ENCODE data around the gene PSRC1. TPM values are rescaled to one million over a fixed set of nuclear protein-coding genes. Genes with fewer than 3 reads are reported as not detected.

The PSRC1 gene
- total RNA-seq, 2 donors from 2014 or later, result 2.4 to 2.5 TPM

DNA sequence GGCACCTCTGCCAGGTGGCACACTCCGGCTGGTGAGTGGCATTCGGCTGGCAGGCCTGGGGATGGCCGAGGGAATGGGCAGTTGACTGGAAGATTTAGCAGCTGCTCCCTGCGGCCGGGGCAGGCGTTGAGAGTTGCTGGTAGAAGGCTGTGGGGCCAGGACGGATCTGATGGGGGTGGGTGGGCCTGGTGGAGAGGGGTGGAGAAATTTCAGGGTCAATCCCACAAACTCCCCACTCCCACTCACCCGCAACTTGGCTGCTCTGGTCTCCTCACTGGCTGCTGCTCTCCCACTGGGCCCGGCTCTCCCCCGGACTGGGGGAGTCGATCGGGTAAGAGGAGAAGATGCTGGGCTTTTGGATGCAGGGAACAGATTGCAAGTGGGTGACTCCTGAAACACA is 2.1 kb downstream of the PSRC1 start:
- TF ChIP-seq, protein P1, sequence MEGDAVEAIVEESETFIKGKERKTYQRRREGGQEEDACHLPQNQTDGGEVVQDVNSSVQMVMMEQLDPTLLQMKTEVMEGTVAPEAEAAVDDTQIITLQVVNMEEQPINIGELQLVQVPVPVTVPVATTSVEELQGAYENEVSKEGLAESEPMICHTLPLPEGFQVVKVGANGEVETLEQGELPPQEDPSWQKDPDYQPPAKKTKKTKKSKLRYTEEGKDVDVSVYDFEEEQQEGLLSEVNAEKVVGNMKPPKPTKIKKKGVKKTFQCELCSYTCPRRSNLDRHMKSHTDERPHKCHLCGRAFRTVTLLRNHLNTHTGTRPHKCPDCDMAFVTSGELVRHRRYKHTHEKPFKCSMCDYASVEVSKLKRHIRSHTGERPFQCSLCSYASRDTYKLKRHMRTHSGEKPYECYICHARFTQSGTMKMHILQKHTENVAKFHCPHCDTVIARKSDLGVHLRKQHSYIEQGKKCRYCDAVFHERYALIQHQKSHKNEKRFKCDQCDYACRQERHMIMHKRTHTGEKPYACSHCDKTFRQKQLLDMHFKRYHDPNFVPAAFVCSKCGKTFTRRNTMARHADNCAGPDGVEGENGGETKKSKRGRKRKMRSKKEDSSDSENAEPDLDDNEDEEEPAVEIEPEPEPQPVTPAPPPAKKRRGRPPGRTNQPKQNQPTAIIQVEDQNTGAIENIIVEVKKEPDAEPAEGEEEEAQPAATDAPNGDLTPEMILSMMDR (IDR thresholded peaks at IDR 0.05), result no peak
- Histone ChIP-seq H3K4me3 (no peak overlapping the region), H3K4me1 (ENCODE audit: control insufficient read depth in 1 of 2, low read depth in 2 of 2) (peaks cover 12 to 35% of the 10 kb centered on the region in 2 donors), H3K27me3 (replicated peaks; ENCODE audit: insufficient read depth) (no peaks in the 10 kb centered on the region), H3K9me3 (no peaks in the 10 kb centered on the region), H3K36me3 (no peaks in the 10 kb centered on the region), H3K27ac (no peak overlapping the region)
- DNase-seq (ENCODE audit: low spot score) (no peak), ATAC-seq (ENCODE audit: insufficient number of reproducible peaks, low FRiP score, low read depth) (no peak)

DNA sequence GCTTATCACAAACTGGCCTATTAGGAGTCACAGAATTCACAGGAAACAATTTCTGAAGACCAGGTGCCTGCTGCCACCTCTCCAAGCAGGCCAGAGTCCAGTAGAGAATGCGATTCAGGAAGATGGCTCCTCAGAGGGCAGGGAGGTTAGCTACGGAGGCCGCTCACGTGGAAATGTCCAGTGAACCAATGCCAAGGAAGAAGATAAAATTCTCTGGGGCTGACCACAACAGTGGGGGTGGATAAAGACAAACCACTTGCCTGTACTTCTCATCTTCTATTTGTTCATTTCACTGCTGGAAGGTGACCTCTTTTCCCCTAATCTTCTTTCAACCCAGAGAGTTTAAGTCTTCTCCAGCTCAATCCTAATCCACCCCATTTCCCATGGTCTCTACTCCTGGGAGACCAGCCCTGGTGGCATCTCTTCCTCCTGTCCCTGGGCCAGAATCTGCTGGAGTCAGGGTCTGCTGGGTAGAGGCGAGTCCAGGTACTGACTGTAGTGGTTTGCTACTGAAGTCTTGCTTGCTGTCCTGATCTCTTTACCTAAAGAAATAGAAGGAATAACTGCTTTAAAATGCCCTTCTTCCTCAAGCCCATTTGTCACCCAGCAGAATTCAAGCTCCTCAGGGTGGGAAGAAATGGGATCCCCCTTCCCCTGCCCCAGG is 3.2 kb downstream of the PSRC1 start:
- TF ChIP-seq, protein P1 (IDR thresholded peaks at IDR 0.05), result no peak
- H3K36me3 ChIP-seq, result no peaks in the 10 kb centered on the region
- H3K27ac ChIP-seq, result no peak overlapping the region
- peaks cover 12 to 44% of the 10 kb centered on the region in 2 donors for H3K4me1 ChIP-seq (ENCODE audit: control insufficient read depth in 1 of 2, low read depth in 2 of 2)
- no peak overlapping the region for H3K4me3 ChIP-seq
- ATAC-seq (ENCODE audit: insufficient number of reproducible peaks, low FRiP score, low read depth) (no peak), DNase-seq (ENCODE audit: low spot score) (no peak)
- H3K9me3 ChIP-seq, result no peaks in the 10 kb centered on the region
- H3K27me3 ChIP-seq (replicated peaks; ENCODE audit: insufficient read depth), result no peaks in the 10 kb centered on the region

DNA sequence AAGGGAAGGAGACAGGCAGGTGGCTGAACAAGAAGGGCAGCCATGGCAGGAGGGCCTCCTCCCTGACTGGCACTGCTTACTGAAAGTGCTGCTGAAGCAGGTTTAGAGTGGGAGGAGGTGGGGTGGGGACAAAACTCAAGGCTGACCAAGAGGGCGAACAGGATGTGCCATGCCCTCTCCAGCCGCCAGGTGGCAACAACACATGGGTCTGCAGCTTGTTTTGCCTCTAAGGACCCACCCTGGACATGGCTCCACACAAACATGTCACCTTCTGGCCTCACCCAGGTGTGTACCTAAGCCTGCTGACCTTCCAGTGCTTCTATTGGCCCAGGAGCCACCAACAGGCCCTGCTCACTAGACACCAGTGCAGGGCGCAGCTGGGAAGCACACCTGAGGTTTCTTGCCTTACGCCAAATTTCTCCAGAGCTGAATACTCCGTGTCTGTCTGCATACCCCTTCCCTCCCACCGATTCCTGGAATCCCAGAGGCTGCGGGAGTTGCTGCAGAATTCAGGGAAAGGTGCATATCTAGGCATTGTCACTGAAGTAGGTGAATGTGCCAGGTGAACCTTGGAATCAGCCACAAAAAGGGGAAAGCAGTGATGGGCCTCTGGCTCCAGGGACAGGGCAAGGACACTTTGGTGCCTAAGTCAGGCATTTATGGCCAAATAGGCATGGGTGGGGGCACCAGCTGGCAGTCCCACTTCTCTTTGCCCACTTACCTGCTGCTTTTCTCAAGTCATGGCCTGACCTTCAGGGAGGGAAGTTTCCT is 5.3 kb downstream of the PSRC1 start:
- Histone ChIP-seq H3K27ac (no peak overlapping the region), H3K4me1 (ENCODE audit: control insufficient read depth in 1 of 2, low read depth in 2 of 2) (peaks cover 11 to 37% of the 10 kb centered on the region in 2 donors), H3K27me3 (replicated peaks; ENCODE audit: insufficient read depth) (no peaks in the 10 kb centered on the region), H3K9me3 (no peaks in the 10 kb centered on the region), H3K4me3 (no peak overlapping the region), H3K36me3 (no peaks in the 10 kb centered on the region)
- TF ChIP-seq, protein P1 (IDR thresholded peaks at IDR 0.05), result peak; percentile 92
- ATAC-seq (ENCODE audit: insufficient number of reproducible peaks, low FRiP score, low read depth) (no peak), DNase-seq (ENCODE audit: low spot score) (peak; percentile 39)

DNA sequence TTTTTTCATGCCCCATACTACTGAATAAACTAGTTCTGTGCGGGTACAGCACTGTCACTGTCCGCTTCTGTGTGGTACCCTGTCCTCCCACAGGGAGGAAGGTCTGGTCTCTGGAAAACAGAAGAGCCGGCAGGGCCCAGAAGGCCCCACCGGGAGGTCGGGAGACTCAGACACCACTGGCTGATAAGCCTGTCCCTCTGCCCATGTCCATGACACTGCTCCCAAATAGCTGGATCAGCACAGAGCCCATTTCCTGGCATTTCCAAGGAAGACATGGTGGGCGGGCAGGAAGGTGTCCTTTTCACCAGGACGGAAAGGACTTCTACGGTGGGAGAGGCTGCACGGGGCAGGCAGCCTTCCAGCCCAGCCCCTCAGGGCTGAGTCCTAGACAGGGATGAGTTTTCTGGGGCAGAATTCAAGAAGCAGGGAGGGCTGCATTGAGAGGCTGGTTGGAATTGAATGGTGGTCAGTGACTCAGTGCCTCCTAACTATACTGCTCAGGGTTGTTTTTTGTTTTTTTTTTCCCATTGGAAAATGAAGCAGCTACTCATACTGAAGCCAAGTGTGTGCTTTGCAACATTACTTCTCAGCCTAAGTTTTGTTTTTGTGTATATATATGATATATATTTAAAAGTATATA is 7.1 kb downstream of the PSRC1 start:
- Histone ChIP-seq H3K27ac (no peak overlapping the region), H3K9me3 (no peaks in the 10 kb centered on the region), H3K27me3 (replicated peaks; ENCODE audit: insufficient read depth) (no peaks in the 10 kb centered on the region), H3K4me1 (ENCODE audit: control insufficient read depth in 1 of 2, low read depth in 2 of 2) (peaks cover 0 to 23% of the 10 kb centered on the region in 2 donors), H3K4me3 (no peak overlapping the region), H3K36me3 (no peaks in the 10 kb centered on the region)
- DNase-seq (ENCODE audit: low spot score) (no peak), ATAC-seq (ENCODE audit: insufficient number of reproducible peaks, low FRiP score, low read depth) (no peak)
- TF ChIP-seq, protein P1 (IDR thresholded peaks at IDR 0.05), result no peak
